CD4-positive, alpha-beta T cell treated with Interleukin-4 for 1 hour (primary cell): ENCODE measurements around the gene PNMA8B.
A peak's percentile ranks its signal among the peaks of the same experiment; 100 is the strongest.
"Not testable (repeated sequence)": the region's sequence is repeated elsewhere in the genome, so short reads cannot be mapped to it uniquely, and the experiment has no call there.

ENCODE experiments used
- DNase-seq, 2 donors: peaks; one replicate each; pipeline ENCODE4 v3.0.0-alpha.2; 2020 to 2022

The PNMA8B gene, protein sequence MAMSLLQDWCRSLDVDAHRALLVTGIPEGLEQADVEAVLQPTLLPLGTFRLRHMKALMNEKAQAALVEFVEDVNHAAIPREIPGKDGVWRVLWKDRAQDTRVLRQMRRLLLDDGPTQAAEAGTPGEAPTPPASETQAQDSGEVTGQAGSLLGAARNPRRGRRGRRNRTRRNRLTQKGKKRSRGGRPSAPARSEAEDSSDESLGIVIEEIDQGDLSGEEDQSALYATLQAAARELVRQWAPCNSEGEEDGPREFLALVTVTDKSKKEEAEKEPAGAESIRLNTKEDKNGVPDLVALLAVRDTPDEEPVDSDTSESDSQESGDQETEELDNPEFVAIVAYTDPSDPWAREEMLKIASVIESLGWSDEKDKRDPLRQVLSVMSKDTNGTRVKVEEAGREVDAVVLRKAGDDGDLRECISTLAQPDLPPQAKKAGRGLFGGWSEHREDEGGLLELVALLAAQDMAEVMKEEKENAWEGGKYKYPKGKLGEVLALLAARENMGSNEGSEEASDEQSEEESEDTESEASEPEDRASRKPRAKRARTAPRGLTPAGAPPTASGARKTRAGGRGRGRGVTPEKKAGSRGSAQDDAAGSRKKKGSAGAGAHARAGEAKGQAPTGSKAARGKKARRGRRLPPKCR

DNA sequence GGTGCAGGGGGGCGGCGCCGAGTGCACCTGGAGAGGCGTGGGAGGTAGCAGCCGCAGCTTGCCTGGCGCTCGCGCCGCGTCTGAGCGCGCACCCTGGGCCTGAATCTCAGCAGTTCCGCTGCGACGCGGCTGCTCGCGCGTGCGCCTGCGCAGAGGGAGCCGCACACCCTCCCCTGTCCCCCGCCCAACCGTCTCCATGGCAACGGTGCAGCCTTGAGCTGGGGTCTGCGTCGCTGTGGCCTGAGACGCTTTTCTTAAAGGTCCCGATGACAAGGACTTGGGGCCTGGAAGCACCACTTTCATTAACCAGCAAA, at the start of gene PNMA8B:
PNMA8B (minus strand) TSS at position 82 of the 314 bp plus-strand sequence. CDS start 402 bp downstream, outside the sequence.
- peak in 1 of 2 donors; percentile 58 for DNase-seq

DNA sequence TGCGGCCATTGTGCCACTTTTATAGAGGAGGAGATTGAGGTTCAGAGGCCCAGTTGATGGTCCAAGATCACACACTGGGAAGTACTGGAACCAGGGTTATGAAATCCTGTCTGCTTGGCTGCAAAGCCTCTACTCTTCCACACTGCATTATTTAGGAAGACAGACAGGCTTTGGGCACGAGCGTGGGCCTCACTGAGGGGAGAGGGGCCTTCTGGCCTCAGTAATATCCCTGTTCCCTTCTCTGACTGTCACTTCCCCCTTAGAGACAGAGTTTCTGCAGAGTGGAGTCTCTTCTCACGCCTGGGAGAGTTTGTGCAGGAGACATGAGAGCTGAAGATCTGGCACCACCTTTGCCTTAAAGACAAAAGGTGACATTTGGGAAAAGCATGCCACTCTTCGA, 49.0 kb upstream of the PNMA8B start:
- DNase-seq = no peak

DNA sequence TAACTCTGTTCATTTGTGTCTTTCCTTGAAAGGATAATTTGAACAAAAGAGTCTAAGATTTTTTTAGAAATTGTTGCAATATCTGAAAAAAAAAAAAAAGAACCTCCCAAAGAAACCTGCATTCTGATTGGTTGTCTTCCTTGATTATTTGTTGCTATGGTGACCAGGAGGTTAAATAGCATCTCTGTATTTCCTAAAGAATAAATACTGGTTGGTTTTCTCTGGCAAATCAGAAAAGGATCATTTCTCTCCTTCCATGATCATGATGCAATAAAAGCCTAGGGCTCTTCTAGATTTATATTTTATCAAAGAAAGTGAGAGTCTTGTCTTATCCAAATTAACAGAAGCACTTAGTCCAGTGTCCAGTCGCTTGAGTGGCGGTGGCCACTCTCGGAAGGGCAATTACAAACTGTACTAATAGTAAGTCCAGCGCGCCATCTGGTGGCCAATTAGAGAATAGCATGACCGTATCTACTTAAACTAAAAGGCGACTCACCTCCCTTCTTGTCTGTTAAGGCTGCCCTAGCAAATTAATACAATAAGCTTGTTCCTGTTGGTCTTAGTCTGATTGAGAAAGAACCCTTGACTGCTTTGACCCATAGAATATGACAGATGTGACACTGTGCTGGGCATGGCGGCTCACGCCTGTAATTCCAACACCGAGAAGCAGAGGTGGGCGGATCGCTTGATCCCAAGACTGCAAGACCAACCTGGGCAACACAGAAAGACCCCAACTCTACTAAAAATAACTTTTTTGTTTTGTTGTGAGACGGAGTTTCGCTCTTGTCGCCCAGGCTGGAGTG, 47.0 kb upstream of the PNMA8B start:
- DNase-seq = peak; percentile 77 to 85

DNA sequence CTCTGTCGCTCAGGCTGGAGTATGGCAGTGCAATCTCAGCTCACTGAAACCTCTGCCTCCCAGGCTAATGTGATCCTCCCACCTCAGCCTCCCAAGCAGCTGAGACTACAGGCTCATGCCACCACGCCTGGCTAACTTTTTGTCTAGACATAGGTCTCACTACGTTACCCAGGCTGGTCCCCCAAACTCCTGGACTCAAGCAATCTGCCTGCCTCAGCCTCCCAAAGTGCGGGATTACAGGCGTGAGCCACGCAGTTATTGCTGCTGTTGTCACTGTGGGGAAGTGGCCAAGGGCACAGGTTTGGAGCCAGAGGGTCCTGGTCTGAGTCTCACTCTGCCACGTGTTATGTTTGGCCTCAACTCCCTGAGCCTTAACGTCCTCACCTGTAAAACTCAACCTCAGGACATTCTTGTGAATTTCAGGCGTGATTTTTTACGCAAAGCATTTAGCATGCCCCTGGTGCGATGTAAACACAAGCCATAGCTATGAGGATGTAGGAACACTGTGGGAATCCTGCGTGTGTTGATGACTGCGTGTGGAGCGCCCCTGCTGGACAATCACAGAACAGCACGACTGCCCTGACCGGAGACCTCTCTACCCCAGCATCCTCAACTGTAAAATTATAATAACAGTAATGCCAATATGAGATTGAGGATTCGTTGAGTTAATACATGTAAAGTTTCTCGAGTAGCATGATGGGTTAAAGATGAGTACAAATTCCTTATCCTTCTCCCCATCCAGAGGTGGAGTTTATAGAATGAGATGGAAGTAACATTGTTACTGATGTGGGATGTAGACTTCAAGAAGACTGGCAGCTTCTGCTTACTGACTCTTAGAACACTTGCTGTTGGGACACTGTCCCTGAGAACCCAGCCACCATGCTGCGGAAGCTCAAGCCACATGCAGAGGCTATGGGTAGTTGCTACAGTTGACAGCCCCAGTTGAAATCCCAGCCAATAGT, 41.8 kb upstream of the PNMA8B start:
- DNase-seq = peak; percentile 55 to 62

DNA sequence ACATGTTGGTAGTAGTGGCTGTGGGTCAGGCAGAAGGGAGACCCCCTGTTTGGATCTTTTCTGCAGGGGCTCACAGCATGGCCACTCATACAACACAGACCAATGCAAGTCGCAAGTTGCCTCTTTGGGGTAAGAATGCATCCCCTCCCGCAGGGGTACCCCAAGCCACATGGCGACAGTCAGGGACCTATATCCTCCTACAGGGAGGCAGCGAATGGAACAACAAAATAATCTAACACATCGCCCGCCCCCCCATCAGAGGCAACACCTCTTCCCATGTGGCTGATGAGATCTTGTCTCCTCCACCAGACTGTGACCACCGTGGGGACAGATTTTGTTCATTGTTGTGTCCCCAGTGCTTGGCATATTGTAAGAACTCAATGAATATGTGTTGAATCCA, 40.7 kb upstream of the PNMA8B start:
- no peak for DNase-seq

DNA sequence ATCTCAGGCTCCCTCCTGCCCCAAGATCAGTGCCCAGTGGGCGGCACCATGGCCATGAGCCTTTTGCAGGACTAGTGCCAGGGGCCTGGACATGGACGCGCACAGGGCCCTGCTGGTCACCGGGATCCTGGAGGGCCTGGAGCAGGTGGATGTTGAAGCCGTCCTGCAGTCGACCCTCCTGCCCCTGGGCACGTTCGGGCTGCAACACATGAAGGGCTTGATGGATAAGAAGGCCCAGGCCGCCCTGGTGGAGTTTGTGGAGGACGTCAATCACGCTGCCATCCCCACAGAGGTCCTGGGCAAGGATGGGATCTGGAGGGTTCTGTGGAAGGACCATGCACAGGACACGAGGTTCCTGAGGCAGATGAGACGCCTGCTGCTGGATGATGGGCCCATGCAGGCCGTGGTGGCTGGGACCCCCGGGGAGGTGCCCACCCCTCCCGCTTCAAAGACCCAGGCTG, 38.0 kb upstream of the PNMA8B start:
- DNase-seq = no peak

DNA sequence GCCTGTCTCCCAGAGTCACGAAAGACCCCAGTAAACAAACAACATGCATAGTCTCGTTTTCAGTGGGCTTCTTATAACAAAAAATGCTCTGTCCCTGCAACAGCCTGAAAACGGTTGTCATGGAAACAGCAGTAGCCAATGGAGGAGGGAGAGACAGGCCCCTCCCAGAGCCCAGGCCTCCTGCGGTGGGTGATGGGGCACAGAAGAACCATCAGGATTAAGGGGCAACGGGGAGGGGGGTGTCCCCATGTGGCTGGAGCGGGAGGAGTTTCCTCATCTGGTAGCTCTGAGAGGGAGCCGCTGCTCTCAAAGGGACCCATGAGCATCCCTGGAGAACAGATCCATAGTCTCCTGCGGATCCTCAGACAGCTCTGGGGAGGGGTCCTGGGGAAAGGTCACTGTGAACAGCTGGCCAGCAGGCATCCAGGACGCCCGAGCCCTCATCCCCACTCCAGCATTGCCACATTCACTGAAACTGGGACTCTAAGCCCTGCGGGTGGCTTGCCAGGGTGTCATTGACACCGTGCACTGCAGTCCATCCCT, 37.5 kb upstream of the PNMA8B start:
- DNase-seq = no peak

DNA sequence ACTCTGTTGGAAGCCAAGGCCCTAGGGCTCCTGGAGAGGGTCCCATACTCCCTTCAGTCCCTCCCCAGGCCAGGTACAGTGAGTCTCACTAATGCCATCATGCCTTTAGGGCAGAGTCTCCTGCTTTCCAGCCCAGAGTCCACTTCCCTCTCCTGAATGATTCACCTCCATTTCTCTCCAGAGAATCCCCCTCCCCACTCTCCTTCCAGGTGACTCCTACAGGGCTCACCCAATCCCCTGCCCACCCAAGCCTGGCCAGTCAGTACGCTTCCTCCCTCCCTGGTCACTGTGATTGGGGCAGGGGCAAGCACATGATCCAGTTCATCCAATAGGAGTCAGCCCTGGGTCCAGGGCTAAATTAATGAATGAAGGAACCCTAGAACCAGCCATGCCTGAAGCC, 35.0 kb upstream of the PNMA8B start:
- DNase-seq = no peak

DNA sequence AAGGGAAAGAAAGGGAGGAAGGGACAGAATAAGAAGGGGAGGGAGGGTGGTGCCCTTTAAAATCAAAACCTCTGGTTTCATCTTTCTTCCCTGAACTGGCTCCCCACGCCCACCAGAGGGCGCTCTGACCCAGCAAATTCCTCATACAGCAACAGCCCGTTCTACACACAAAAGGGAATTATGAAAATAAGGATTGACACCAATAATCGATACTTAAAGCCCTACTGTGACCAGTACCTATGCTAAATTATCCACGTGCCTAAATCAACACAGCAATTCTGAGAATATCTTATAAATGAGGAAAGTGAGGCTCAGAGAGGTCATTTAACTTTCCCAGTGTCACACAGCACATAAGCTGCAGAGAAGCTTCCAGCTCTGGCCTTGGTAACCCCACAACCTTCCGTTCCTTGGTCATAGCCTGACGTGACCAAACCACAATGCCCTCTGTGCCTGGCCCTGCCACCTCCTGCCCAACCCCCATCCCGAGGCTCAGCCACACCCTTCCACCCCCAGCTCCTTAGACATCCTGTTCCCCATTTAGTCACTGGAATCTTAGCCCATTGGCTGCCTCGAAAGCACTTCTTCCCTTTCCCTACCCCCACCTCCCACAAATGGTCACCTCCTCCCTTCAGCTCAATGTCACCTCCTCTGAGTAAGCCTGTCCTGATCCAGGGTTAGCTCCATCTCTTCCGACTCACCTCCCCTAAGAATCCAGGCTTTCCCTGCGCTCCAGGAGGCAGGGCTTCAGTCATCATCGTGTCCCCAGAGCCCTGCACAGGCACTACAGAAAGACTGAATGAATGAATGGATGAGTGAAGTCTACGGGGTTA, 34.2 kb upstream of the PNMA8B start:
- DNase-seq = peak; percentile 76 to 90

DNA sequence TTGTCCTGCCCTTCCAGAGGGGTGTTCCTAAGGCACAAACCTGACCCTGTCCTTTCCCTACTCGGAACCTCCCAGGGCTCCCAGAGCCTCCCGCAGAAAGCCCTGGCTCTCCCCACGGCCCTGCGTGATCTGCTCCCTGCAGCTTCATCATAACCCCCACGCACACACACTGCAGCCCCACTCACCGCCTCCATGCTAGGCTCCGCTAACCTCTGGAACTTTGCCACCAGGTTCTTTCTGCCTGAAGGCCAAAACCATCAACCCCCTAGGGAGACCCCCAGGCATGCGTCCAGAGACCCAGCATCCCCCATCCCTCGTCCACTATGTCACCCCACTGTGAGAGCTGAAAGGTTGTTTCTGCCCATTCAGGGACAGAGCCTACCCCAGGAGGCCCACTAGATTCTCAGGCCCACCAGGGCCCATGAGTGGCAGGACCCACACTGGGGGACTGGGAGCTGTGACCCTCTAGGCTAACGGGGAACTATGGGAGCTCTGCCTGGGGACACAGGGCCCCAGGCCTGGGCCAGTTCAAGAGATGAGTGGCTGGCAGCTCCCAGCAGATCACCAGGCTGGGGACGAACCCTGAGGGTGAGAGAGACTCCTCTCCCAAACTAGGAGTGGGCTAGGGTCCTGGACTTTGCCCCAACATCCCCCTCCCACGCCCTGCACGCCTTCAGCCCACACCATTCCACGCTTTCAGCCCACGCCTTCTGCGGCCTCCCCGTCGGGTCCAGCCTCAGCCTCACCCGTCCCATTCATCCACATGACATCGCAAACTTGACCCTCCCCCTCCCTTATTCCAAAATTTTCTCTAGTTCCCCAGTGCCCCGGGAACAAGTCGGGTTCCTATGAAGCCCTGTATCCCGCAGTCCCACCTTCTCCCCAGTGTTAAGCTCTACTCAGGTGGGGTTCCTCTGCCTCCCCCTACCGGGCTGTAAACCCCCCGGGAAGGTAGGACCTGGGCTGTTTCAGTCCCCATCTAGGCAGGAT, 33.2 kb upstream of the PNMA8B start:
- no peak for DNase-seq

DNA sequence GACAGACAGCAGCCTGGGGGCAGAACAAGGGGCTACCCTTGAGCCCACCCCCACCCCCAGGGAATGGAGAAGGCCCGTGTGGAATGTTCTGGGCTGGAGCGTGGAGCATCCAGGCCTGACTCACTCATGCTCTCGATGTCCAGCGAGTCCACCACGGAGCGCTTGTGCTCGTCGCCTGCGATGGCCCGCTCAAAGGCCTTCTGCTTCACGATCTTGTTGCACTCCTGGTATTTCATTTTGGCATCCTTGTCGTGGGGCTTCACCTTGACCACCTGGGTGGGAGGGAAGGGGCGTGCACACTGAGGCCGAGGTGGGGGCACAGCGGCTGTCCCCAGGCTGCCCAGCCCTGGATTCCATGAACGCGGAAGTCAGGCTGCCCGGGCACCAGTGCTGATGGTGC, 31.1 kb upstream of the PNMA8B start:
- DNase-seq = not testable (repeated sequence)

DNA sequence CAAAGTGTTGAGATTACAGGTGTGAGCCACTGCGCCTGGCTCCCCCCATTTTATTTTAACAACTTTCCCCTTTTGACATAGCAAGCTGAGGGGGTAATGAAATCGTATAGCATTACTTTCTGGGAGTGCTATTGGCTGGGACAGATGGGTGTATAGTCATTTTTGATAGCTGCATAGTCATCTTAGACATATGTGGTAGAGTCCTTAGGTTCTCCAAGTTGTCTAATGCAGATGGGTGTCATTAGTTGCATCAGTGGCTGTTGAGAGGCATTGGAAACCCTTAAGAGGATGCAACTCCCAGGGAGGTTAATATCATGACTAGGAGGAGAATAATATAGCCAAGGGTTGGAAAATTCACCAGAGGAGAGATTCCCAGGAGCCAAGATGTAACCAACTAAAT, 28.6 kb upstream of the PNMA8B start:
- DNase-seq = no peak

DNA sequence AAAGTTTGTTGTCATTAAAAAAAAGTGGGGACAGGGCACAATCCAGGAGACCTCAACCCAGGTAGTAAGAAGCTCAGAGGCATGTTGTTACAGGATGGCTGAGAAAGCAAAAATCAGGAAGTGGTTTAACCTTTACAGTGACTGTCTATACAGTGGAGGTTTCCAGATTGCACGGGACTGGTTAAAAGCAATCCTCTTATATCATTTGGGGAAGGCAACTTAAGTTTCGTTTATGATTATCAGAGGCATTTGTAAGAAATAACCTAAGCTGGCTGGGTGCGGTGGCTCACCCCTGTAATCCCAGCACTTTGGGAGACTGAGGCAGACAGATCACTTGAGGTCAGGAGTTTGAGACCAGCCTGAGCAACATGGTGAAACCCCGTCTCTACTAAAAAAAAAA, 27.3 kb upstream of the PNMA8B start:
- peak in 1 of 2 donors; percentile 52 for DNase-seq

DNA sequence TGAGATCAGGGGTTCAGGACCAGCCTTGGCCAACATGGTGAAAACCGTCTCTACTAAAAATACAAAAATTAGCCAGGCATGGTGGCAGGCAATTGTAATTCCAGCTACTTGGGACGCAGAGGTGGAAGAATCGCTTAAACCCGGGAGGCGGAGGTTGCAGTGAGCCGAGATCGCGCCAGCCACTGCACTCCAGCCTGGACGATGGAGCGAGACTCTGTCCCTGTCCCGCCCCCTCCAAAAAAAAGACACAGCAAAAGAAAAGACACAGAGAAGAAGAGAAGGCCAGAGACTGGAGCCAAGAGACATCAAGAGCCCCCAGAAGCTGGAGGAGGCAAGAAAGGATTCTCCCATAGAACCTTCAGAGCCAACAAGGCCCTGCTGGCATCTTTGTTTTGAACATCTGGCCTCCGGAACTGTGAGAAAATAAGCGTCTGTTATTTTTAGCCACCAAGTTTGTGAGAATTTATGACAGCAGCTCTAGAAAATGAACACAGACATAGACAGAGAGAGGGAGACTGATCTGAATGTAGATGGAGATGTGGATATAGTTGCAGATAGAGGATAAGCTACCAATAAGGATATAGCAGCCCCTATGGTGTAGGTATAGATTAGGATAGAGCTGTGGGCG, 25.7 kb upstream of the PNMA8B start:
- DNase-seq = no peak

DNA sequence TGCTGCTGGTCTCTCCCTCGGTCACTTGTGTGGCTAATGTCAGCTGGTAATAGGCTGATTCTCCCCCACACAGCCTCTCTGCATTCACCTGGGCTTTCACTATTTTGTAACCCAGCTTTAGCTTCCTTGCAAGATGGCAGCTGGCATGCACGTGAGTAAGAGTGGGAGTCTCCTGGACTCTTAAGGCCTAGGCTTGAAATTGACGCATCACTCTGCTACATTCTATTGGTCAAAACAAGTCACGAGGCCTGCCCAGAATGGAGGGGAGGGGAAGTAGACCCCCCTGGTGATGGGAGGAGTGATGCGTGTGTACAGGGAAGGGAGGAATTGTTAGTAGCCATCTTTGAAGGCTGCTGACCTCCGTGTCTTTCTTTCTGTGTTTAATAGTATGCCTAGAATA, 24.9 kb upstream of the PNMA8B start:
- DNase-seq = no peak

DNA sequence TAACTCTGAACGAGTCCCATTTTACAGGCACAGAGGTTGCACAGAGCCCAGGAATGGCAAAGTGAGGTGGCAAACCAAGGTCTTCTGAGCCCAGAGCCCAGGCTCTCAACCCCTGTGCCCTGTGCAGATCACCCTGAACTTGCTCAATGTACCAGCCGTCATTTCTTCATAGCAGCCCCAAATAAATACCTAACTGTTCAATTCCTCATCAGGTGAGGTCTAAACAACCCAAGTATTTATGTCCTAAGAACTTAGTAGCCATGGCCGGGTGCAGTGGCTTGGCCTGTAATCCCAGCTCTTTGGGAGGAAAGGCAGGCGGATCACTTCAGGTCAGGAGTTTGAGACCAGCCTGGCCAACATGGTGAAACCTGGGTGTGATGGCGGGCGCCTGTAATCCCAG, 21.8 kb upstream of the PNMA8B start:
- DNase-seq = no peak

DNA sequence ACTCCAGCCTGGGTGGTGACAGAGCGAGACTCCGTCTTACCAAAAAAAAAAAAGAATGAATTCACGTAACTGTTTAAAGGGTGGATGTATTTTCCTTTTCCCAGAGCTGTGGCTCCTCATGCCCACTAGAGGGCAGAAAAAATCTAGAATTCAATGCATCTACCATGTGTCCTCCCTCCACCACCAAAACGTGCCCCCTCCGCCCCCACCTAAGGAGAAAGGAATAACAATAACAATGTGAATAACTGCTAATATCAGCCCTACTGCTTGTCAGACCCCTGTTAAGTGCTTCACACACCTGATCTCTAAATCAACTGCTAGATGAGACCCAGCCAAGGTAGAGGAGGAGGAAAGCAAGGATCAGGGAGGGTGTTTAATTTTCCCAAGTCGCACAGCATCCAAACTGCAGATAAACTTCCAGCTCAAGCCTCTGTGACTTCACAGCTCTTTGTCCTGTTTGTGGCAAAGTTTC, 20.2 kb upstream of the PNMA8B start:
- peak; percentile 39 to 55 for DNase-seq

DNA sequence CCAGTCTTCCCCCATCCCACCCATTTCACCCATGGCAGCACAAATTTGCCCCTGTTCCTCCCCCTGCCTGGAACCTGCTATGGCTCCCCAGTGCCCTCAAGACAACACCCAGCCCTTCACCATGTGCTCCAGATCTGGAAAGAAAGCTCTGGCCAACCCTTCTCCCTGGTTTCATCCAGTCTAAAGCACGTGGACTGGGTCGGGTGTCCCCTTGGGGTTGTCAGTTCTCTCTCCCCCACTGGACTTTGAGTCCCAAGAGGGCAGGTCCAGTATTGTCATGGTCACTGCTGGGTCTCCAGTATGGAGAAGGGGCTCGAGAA, 19.6 kb upstream of the PNMA8B start:
- DNase-seq = no peak

DNA sequence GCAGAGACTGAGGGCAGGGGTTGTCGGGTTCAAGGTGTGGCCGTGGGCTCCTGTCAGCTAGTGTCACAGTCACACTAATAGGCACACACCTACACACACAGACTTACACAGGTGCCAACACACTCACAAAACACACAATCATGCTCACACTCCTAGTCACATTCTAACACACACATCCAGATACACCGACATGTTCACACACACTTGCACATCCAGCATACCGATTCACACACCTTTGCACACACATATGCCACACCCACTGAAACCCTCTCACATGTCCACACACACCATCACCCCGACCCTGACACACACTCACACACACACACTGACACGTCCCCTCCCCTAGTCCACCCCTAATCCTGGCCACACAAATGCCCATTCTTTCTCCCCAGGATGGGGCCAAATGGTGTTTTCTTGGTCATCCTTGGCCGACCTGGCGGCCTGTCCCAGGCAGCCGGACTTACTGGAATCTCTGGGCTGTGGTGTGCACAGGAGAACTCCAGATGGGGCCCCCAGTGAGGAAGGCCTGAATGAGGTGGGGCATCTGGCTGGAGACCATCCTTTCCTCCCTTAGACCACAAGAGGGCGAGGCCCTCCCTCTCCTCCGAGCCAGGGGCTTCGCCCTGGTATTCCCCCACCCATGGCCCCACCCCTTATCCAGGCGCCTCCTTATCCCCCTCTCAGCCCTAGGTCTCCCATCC, 19.1 kb upstream of the PNMA8B start:
- DNase-seq = no peak
